ENCODE measurements around the gene CLDN1.
"Not testable (repeated sequence)": the region's sequence is repeated elsewhere in the genome, so short reads cannot be mapped to it uniquely, and the experiment has no call there.

Gene CLDN1

GRCh38 chr3:190272747-190273146, 49.5 kb downstream of the CLDN1 start:
- no peak for TF ChIP-seq CTCF (IDR thresholded peaks at IDR 0.05; ENCODE audit: low read depth, low read length, missing control alignments)

GRCh38 chr3:190269101-190269500, 53.1 kb downstream of the CLDN1 start:
- TF ChIP-seq CTCF (IDR thresholded peaks at IDR 0.05; ENCODE audit: low read depth, low read length, missing control alignments), result no peak
- DNase-seq (ENCODE audit: extremely low read depth, low read depth), result no peak
- H3K4me3 ChIP-seq (replicated peaks; ENCODE audit: low read depth, low read length), result no peak overlapping the region

More at GRCh38 chr3:190272747-190273146, 49.5 kb downstream of the CLDN1 start:
- H3K4me3 ChIP-seq (replicated peaks; ENCODE audit: low read depth, low read length), result no peak overlapping the region
- DNase-seq (ENCODE audit: extremely low read depth, low read depth), result no peak

- not testable (repeated sequence) for DNase-seq (ENCODE audit: extremely low read depth, low read depth); H3K4me3 ChIP-seq (replicated peaks; ENCODE audit: low read depth, low read length)
These were observed 54.8 kb downstream of the CLDN1 start for GRCh38 chr3:190267464-190267863.

DNA sequence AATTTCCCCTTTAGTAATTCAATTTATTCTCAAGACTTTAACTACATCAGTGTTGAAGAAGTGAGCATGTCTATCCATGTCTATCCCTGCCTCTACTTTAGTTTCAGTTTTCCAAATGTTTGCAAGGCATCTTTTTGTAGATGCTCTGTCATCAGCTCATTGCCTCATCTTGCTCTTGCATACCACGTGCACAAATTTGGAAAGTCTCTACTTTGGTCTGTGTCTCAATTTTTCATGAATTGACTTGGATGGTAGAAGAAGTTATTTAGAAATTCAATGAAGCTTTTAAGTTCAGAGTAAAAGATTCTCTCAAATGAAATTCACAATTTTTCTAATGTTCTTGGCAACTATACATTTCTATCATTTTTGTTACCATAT, 55.3 kb downstream of the CLDN1 start:
- TF ChIP-seq CTCF (IDR thresholded peaks at IDR 0.05; ENCODE audit: low read depth, low read length, missing control alignments), result no peak
- no peak for DNase-seq (ENCODE audit: extremely low read depth, low read depth)
- H3K4me3 ChIP-seq (replicated peaks; ENCODE audit: low read depth, low read length), result no peak overlapping the region

DNA sequence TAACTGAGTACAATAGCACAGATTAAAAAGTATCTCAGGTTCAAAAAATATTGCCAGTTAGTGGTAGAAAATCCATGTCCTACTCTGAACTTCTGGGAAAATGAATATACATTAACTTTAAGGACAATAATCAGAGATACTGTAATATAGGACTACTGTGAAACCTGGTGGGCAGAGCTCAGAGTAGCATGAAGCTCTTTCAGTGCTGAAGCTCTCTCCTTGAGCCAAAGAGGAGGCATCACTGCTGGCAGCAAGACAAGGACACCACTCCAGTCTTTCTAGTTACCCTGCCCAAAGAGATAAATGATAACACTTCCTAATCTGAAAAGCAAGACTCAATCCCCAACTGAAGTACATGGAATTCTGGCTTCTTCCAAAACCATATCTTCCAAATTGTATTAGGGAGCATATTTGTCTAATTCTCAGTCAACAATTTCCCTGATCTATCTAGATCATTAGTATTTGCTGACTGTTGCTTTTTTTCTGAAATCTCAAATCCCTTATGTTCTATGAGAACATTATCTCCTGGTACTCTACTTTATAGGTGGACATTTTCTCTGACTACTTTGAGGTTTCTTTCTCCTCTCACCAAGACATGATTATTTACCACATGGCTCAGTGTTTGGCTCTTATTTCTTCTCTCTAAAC, 55.9 kb downstream of the CLDN1 start:
- no peak overlapping the region for H3K4me3 ChIP-seq (replicated peaks; ENCODE audit: low read depth, low read length)
- no peak for DNase-seq (ENCODE audit: extremely low read depth, low read depth)
- no peak for TF ChIP-seq CTCF (IDR thresholded peaks at IDR 0.05; ENCODE audit: low read depth, low read length, missing control alignments)

DNA sequence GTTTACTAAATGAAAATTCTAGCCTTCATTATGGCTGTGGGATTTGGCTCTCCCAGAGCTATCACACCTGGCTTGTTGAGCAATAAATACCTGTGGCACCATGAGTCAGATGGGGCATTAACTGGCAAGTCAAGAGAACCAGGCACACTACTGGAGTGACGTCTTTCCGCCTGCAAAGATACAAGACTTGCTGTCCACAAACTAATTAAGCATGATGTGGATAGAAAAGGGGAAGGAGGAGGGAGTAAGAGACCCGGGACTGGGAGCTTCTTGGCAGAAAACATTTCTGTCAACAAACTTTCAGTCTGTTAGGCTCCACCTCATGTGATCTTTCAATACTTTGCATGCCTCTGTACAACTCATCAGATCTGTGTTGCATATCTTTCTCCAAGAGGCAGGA, 56.5 kb downstream of the CLDN1 start:
- no peak for DNase-seq (ENCODE audit: extremely low read depth, low read depth)
- TF ChIP-seq CTCF (IDR thresholded peaks at IDR 0.05; ENCODE audit: low read depth, low read length, missing control alignments), result no peak

GRCh38 chr3:190265126-190265525, 57.1 kb downstream of the CLDN1 start:
- DNase-seq (ENCODE audit: extremely low read depth, low read depth), result no peak
- no peak overlapping the region for H3K4me3 ChIP-seq (replicated peaks; ENCODE audit: low read depth, low read length)
- no peak for TF ChIP-seq CTCF (IDR thresholded peaks at IDR 0.05; ENCODE audit: low read depth, low read length, missing control alignments)

More for the DNA sequence above, 56.5 kb downstream of the CLDN1 start:
- no peak overlapping the region for H3K4me3 ChIP-seq (replicated peaks; ENCODE audit: low read depth, low read length)
